Upper lobe of left lung (tissue), 4 donors: Measurements from ENCODE around the gene MAST3.

Experiments
- POLR2A ChIP-seq, 4 donors: fragments of 450-650 bp; IDR thresholded peaks; one replicate each; pipeline ENCODE4 v1.5.1; 2016 to 2017; ENCODE audit warnings: antibody characterized with exemption in 4 of 4, mild to moderate bottlenecking in 2 of 4
- POLR2AphosphoS5 ChIP-seq, 2 donors: sonication (generic); formaldehyde crosslinking; IDR thresholded peaks; one replicate each; pipeline ENCODE4 v1.5.1; 2017; ENCODE audit warnings: antibody characterized with exemption in 2 of 2
- TF ChIP-seq, protein P1 (sequence below), 6 experiments: fragments of 450-650 bp in 4 of 6; fragments of 200-600 bp in 2 of 6; sonication (generic) in 2 of 6; IDR thresholded peaks; one replicate each; pipeline ENCODE4 v1.5.1; 2016 to 2019; ENCODE audit warnings: antibody characterized with exemption in 6 of 6

DNA sequence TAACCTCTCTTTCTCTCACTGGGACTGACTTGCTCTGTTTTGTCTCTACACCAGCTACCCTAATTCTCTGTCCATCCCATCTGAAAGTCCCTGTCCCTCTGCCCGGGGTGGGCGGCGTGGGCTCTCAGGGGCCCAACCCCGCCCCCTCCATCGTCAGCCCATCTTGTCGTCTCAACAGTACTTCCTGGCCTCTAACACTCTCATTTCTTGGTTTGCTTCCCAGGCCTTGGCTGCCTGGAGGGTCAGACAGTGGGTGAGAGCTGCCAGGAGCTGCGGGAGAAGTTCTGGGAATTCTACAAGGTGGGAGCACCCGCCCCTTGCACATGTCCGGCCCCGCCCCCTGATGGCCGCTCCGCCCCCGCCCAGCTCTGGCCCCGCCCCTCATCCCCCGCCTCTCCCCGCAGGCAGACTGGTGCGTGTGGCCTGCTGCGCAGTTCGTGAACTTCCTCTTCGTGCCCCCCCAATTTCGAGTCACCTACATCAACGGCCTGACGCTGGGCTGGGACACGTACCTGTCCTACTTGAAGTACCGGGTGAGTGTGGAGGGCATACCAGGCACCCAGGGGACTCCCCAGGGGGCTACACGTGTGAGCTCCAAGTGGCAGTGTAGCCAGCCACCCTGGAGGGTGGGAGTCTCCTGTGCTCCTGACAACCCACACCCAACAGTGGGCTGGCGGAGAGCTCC lies 97.1 kb downstream of the MAST3 start:
- TF ChIP-seq, protein P1, sequence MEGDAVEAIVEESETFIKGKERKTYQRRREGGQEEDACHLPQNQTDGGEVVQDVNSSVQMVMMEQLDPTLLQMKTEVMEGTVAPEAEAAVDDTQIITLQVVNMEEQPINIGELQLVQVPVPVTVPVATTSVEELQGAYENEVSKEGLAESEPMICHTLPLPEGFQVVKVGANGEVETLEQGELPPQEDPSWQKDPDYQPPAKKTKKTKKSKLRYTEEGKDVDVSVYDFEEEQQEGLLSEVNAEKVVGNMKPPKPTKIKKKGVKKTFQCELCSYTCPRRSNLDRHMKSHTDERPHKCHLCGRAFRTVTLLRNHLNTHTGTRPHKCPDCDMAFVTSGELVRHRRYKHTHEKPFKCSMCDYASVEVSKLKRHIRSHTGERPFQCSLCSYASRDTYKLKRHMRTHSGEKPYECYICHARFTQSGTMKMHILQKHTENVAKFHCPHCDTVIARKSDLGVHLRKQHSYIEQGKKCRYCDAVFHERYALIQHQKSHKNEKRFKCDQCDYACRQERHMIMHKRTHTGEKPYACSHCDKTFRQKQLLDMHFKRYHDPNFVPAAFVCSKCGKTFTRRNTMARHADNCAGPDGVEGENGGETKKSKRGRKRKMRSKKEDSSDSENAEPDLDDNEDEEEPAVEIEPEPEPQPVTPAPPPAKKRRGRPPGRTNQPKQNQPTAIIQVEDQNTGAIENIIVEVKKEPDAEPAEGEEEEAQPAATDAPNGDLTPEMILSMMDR (IDR thresholded peaks at IDR 0.05) = no peak
- no peak for TF ChIP-seq POLR2AphosphoS5 (IDR thresholded peaks at IDR 0.05)
- TF ChIP-seq POLR2A (IDR thresholded peaks at IDR 0.05) = no peak
